ENCODE data around the gene RFC1.

DNA sequence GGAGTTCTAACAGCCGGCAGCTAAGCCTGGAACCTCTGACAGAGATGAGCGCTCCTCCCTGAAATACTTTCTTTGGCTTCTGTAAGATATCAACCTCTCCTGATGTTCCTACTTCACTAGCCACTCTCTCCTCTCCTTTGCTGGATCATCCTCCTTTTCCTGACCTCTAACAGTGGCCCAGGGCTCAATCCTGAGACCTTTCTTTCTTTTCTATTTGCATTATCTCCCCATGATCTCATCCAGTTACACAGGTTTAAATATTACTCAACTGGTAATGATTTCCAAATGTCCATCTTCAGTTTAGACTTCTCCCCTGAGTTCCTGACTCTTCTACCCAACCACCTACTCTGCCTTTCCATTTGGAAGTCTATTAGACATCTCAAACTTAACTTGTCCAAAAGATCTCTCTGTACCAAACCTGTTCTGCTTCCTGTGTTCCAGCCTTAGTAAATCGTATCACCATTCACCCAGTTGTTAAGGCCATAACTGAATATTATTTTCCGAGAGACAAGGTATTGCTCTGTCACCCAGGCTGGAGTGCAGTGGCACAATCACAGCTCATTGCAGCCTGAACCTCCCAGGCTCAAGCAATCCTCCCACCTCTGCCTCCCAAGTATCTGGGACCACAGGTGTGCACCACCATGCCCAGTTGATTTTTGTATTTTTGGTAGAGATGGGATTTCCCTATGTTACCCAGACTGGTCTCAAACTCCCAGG is 41.1 kb downstream of the RFC1 start:
- TF ChIP-seq POLR2A (IDR thresholded peaks at IDR 0.05; ENCODE audit: extremely low read depth, insufficient read length), result no peak
- TF ChIP-seq, protein P1, sequence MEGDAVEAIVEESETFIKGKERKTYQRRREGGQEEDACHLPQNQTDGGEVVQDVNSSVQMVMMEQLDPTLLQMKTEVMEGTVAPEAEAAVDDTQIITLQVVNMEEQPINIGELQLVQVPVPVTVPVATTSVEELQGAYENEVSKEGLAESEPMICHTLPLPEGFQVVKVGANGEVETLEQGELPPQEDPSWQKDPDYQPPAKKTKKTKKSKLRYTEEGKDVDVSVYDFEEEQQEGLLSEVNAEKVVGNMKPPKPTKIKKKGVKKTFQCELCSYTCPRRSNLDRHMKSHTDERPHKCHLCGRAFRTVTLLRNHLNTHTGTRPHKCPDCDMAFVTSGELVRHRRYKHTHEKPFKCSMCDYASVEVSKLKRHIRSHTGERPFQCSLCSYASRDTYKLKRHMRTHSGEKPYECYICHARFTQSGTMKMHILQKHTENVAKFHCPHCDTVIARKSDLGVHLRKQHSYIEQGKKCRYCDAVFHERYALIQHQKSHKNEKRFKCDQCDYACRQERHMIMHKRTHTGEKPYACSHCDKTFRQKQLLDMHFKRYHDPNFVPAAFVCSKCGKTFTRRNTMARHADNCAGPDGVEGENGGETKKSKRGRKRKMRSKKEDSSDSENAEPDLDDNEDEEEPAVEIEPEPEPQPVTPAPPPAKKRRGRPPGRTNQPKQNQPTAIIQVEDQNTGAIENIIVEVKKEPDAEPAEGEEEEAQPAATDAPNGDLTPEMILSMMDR (IDR thresholded peaks at IDR 0.05; ENCODE audit: low read depth, low read length), result no peak
- TF ChIP-seq MYC (IDR thresholded peaks at IDR 0.05; ENCODE audit: low read depth, low read length), result no peak
